Fibroblast of lung (primary cell): Measurements from ENCODE around the gene TGFBR2.

Source experiments
- EZH2 ChIP-seq: IDR thresholded peaks from 2 replicates; pipeline ENCODE4 v1.5.1; 2012; ENCODE audit warnings: low read length, control low read depth, mild to moderate bottlenecking; ENCODE audit errors: missing control alignments
- TF ChIP-seq, protein P1 (sequence below), 2 donors: IDR thresholded peaks in 1 of 2; conservative IDR thresholded peaks in 1 of 2; 1 replicate in 1 of 2; 2 replicates in 1 of 2; pipeline ENCODE4 v1.5.1; 2011 to 2012; ENCODE audit warnings: low read length in 2 of 2, control low read depth in 1 of 2, inconsistent platforms in 1 of 2, low read depth in 1 of 2, mild to moderate bottlenecking in 1 of 2

DNA sequence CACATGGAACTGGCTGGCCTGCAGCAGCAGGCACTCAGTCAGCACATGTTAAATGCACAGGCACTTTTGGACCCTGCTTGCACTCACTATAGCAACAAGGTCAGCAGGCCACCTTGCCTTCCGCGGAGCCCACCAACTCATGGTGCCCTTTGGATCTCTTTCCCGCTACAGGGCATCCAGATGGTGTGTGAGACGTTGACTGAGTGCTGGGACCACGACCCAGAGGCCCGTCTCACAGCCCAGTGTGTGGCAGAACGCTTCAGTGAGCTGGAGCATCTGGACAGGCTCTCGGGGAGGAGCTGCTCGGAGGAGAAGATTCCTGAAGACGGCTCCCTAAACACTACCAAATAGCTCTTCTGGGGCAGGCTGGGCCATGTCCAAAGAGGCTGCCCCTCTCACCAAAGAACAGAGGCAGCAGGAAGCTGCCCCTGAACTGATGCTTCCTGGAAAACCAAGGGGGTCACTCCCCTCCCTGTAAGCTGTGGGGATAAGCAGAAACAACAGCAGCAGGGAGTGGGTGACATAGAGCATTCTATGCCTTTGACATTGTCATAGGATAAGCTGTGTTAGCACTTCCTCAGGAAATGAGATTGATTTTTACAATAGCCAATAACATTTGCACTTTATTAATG is 85.0 kb downstream of the TGFBR2 start:
- TF ChIP-seq, protein P1, sequence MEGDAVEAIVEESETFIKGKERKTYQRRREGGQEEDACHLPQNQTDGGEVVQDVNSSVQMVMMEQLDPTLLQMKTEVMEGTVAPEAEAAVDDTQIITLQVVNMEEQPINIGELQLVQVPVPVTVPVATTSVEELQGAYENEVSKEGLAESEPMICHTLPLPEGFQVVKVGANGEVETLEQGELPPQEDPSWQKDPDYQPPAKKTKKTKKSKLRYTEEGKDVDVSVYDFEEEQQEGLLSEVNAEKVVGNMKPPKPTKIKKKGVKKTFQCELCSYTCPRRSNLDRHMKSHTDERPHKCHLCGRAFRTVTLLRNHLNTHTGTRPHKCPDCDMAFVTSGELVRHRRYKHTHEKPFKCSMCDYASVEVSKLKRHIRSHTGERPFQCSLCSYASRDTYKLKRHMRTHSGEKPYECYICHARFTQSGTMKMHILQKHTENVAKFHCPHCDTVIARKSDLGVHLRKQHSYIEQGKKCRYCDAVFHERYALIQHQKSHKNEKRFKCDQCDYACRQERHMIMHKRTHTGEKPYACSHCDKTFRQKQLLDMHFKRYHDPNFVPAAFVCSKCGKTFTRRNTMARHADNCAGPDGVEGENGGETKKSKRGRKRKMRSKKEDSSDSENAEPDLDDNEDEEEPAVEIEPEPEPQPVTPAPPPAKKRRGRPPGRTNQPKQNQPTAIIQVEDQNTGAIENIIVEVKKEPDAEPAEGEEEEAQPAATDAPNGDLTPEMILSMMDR (conservative IDR thresholded peaks at IDR 0.05 in 1 of 2, IDR thresholded peaks at IDR 0.05 in 1 of 2; ENCODE audit: low read depth in 1 of 2, low read length in 2 of 2): no peak
- no peak for TF ChIP-seq EZH2
